Neural cell (in vitro differentiated cells): ENCODE measurements around the gene GALNT11.

ENCODE experiments used
- EP300 ChIP-seq: fragments of 450-650 bp; conservative IDR thresholded peaks from 2 replicates; pipeline ENCODE4 v1.6.1; 2014; ENCODE audit warnings: antibody characterized with exemption, mild to moderate bottlenecking, moderate library complexity; ENCODE audit not compliant: poor library complexity, severe bottlenecking
- EZH2 ChIP-seq: fragments of 200-600, 300-800 bp; shearing (Covaris generic), sonication (generic); IDR thresholded peaks from 2 replicates; pipeline ENCODE4 v1.6.1; 2014; ENCODE audit warnings: antibody characterized with exemption, low read length, borderline replicate concordance, mild to moderate bottlenecking; ENCODE audit not compliant: insufficient read depth, poor library complexity, severe bottlenecking
- MXI1 ChIP-seq: fragments of 450-650 bp; conservative IDR thresholded peaks from 2 replicates; pipeline ENCODE4 v1.6.1; 2014; ENCODE audit warnings: antibody characterized with exemption, mild to moderate bottlenecking; ENCODE audit not compliant: poor library complexity, severe bottlenecking
- POLR2AphosphoS5 ChIP-seq: IDR thresholded peaks from 2 replicates; pipeline ENCODE4 v1.6.1; 2012
- RAD21 ChIP-seq: fragments of 450-650 bp; conservative IDR thresholded peaks from 2 replicates; pipeline ENCODE4 v1.6.1; 2014; ENCODE audit warnings: antibody characterized with exemption, mild to moderate bottlenecking, moderate library complexity
- REST ChIP-seq: IDR thresholded peaks from 2 replicates; pipeline ENCODE4 v1.6.1; 2012; ENCODE audit warnings: borderline replicate concordance
- SMC3 ChIP-seq: fragments of 450-650 bp; conservative IDR thresholded peaks from 2 replicates; pipeline ENCODE4 v1.6.1; 2014; ENCODE audit warnings: antibody characterized with exemption, mild to moderate bottlenecking, moderate library complexity; ENCODE audit not compliant: poor library complexity
- TAF1 ChIP-seq: IDR thresholded peaks from 2 replicates; pipeline ENCODE4 v1.6.1; 2012; ENCODE audit warnings: low read depth
- TF ChIP-seq, protein P1 (sequence below): fragments of 450-650 bp; IDR thresholded peaks from 2 replicates; pipeline ENCODE4 v1.5.1; 2014; ENCODE audit warnings: antibody characterized with exemption, mild to moderate bottlenecking, moderate library complexity; ENCODE audit not compliant: poor library complexity, severe bottlenecking

- TF ChIP-seq, protein P1, sequence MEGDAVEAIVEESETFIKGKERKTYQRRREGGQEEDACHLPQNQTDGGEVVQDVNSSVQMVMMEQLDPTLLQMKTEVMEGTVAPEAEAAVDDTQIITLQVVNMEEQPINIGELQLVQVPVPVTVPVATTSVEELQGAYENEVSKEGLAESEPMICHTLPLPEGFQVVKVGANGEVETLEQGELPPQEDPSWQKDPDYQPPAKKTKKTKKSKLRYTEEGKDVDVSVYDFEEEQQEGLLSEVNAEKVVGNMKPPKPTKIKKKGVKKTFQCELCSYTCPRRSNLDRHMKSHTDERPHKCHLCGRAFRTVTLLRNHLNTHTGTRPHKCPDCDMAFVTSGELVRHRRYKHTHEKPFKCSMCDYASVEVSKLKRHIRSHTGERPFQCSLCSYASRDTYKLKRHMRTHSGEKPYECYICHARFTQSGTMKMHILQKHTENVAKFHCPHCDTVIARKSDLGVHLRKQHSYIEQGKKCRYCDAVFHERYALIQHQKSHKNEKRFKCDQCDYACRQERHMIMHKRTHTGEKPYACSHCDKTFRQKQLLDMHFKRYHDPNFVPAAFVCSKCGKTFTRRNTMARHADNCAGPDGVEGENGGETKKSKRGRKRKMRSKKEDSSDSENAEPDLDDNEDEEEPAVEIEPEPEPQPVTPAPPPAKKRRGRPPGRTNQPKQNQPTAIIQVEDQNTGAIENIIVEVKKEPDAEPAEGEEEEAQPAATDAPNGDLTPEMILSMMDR, result no peak
- no peak for TF ChIP-seq EP300
- TF ChIP-seq EZH2, result no peak
- TF ChIP-seq REST, result no peak
- no peak for TF ChIP-seq POLR2AphosphoS5
- TF ChIP-seq TAF1, result no peak
- no peak for TF ChIP-seq RAD21
- TF ChIP-seq MXI1, result no peak
- TF ChIP-seq SMC3, result no peak
These were observed 26.5 kb downstream of the GALNT11 start for GRCh38 chr7:152051968-152052367.
